Suprapubic skin (tissue), 4 donors: Measurements from ENCODE around the gene ZNF771. TPM values are rescaled to one million over a fixed set of nuclear protein-coding genes. Genes with fewer than 3 reads are reported as not detected.

Experiments
- DNase-seq, 2 donors: peaks; one replicate each; pipeline ENCODE4 v3.0.0-alpha.2; 2019; ENCODE audit warnings: low spot score in 2 of 2
- H3K27ac ChIP-seq: fragments of 200-600 bp; sonication (generic); one replicate; pipeline ENCODE4 v1.5.1; 2019
- H3K27me3 ChIP-seq: fragments of 200-600 bp; sonication (generic); one replicate; pipeline ENCODE4 v1.5.1; 2019
- H3K36me3 ChIP-seq: fragments of 200-600 bp; sonication (generic); one replicate; pipeline ENCODE4 v1.5.1; 2019
- H3K4me1 ChIP-seq: fragments of 200-600 bp; sonication (generic); one replicate; pipeline ENCODE4 v1.5.1; 2019
- H3K4me3 ChIP-seq: fragments of 200-600 bp; sonication (generic); one replicate; pipeline ENCODE4 v1.5.1; 2019; ENCODE audit warnings: mild to moderate bottlenecking
- H3K9me3 ChIP-seq: fragments of 200-600 bp; sonication (generic); one replicate; pipeline ENCODE4 v1.5.1; 2019
- EP300 ChIP-seq: sonication (generic); formaldehyde crosslinking; IDR thresholded peaks from one replicate; pipeline ENCODE4 v1.6.1; 2017; ENCODE audit warnings: antibody characterized with exemption
- POLR2A ChIP-seq, 2 donors: fragments of 450-650 bp; IDR thresholded peaks; one replicate each; pipeline ENCODE4 v1.6.1; 2017; ENCODE audit warnings: antibody characterized with exemption in 2 of 2, mild to moderate bottlenecking in 2 of 2, moderate library complexity in 2 of 2
- POLR2AphosphoS5 ChIP-seq, 3 donors: sonication (generic); formaldehyde crosslinking; IDR thresholded peaks; one replicate each; pipeline ENCODE4 v1.6.1; 2017; ENCODE audit warnings: antibody characterized with exemption in 3 of 3
- WGBS: methylation state at CpG from one replicate; pipeline ENCODE4 v1.1.5; 2018; 5-methylcytosine and 5-hydroxymethylcytosine counted together
- total RNA-seq, 4 donors: library from RNA; depleted of rRNA; stranded (reverse); fragments of >200 nt; gene quantifications; one replicate each; pipeline ENCODE4 v1.1.0, GENCODE V29; 2016
- TF ChIP-seq, protein P1 (sequence below), 2 donors: fragments of 200-600 bp in 1 of 2; fragments of 450-650 bp in 1 of 2; sonication (generic) in 1 of 2; IDR thresholded peaks; one replicate each; pipeline ENCODE4 v1.5.1; 2016 to 2019; ENCODE audit warnings: antibody characterized with exemption in 2 of 2, mild to moderate bottlenecking in 1 of 2, moderate library complexity in 1 of 2

Gene ZNF771
- total RNA-seq, 4 donors from 2014 or later, result 4.9 to 14.3 (median 7.3) TPM

DNA sequence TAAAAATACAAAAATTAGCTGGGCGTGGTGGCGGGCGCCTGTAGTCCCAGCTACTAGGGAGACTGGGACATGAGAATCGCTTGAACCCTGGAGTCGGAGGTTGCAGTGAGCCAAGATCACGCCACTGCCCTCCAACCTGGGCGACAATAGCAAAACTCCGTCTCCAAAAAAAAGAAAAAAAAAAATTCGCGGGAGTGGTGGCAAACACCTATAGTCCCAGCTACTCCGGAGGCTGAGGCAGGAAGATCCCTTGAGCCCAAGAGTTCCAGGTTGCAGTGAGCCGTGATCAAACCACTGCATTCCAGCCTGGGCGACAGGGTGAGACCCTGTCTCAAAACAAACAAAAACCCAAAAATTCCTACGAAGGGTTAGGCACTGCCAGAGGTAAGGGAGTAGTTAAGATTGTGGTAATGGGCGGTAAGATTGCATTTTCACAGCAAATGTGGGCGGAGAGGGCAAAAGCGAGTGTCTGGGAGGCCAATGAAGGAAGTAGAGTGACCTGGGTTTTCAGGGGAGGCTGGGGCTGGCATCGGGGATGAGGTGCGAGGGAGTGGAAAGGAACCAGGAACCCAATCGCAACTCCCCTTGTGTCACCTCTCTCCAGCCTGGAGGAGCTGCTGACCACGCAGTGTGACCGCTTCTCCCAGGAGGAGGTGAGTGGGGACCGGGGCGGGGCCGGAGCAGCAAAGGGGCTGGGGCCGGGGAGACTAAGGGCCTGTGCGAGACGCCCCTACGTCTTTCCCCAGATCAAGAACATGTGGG, 30.2 kb upstream of the ZNF771 start:
- no peaks in the 10 kb centered on the region for H3K36me3 ChIP-seq
- no peak for DNase-seq
- TF ChIP-seq, protein P1, sequence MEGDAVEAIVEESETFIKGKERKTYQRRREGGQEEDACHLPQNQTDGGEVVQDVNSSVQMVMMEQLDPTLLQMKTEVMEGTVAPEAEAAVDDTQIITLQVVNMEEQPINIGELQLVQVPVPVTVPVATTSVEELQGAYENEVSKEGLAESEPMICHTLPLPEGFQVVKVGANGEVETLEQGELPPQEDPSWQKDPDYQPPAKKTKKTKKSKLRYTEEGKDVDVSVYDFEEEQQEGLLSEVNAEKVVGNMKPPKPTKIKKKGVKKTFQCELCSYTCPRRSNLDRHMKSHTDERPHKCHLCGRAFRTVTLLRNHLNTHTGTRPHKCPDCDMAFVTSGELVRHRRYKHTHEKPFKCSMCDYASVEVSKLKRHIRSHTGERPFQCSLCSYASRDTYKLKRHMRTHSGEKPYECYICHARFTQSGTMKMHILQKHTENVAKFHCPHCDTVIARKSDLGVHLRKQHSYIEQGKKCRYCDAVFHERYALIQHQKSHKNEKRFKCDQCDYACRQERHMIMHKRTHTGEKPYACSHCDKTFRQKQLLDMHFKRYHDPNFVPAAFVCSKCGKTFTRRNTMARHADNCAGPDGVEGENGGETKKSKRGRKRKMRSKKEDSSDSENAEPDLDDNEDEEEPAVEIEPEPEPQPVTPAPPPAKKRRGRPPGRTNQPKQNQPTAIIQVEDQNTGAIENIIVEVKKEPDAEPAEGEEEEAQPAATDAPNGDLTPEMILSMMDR (IDR thresholded peaks at IDR 0.05), result no peak
- TF ChIP-seq POLR2AphosphoS5 (IDR thresholded peaks at IDR 0.05), result no peak
- TF ChIP-seq EP300, result no peak
- TF ChIP-seq POLR2A (IDR thresholded peaks at IDR 0.05), result no peak
- peaks cover 22% of the 10 kb centered on the region for H3K4me1 ChIP-seq
- WGBS, result 31% methylated on average over 28 of the region's 29 CpGs
- peak overlapping the region; percentile 99 for H3K27ac ChIP-seq
- H3K27me3 ChIP-seq, result no peaks in the 10 kb centered on the region
- no peaks in the 10 kb centered on the region for H3K9me3 ChIP-seq
- peak overlapping the region; percentile 77 for H3K4me3 ChIP-seq

DNA sequence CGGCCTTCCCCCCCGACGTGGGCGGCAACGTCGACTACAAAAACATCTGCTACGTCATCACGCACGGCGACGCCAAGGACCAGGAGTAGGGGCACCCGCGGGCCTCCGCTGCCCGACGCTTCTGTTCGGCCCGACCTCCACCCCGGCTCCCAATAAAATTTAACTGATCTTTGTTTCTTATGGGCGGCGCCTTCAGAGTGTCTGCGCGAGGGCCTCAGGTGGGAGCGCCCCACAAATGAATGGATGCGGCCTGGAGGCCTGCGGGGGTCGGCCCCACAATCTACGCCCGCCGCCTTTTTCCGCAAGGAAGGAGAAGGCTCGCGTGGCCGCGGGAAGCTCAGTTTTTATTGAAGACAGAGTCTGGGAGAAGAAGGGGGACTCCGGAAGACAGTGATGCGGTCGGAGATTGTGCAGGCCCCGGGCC, 29.6 kb upstream of the ZNF771 start:
- DNase-seq, result peak; percentile 98 to 99
- peak; percentile 35 to 80 (median 69) for TF ChIP-seq POLR2AphosphoS5 (IDR thresholded peaks at IDR 0.05)
- no peak for TF ChIP-seq EP300
- peak in 1 of 2 donors; percentile 69 for TF ChIP-seq POLR2A (IDR thresholded peaks at IDR 0.05)
- TF ChIP-seq, protein P1 (IDR thresholded peaks at IDR 0.05), result no peak
- Histone ChIP-seq H3K9me3 (no peaks in the 10 kb centered on the region), H3K27me3 (no peaks in the 10 kb centered on the region), H3K4me1 (peaks cover 22% of the 10 kb centered on the region), H3K4me3 (peak overlapping the region; percentile 77), H3K27ac (peak overlapping the region; percentile 99), H3K36me3 (no peaks in the 10 kb centered on the region)
- 0% methylated on average over 16 of the region's 39 CpGs for WGBS

DNA sequence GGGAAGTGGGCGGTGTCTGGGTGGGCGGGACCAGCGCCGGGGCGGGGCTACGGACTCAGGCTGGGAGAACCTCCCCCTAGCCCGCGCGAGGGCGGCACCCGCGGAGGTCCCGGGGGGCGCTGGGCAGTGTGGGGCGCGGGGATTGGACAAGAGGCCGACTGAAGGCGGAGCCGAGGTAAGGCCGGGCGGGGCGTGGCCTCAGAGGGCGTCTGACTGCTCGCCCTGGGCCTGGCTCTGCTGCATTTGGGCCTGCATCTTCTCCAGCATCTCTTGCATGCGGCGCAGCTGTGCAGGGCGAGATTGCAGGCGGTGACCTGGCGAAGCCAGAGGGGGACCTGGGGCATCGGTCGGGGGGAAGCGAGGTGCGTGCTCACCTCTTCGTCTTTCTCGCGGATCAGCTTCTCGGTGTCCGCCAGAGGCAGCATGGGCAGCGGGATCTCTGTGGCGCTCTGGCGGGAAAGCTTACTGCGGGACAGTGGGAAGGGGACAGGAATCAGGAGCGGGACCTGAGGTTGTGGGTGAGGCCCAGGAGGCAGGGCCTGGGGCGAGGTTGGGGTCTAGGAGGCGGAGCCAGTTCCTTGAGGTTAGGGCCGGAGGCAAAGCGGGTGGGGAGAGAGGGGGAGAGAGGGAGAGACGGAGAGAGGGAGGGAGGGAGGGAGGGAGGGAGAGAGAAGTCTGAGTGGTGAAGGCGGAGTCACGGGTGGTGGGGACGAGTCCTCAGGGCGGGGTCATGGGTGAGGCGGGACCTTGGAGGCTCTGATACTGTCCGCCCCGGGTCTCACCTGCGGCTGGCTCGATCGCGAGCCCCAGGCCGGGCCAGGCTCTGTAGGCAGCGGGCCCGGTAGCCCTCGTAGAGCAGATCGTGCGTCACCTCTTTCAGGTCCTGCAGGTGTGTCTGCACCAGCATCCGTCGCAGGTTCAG, 28.9 kb upstream of the ZNF771 start:
- H3K9me3 ChIP-seq, result no peaks in the 10 kb centered on the region
- peaks cover 22% of the 10 kb centered on the region for H3K4me1 ChIP-seq
- H3K27ac ChIP-seq, result peak overlapping the region; percentile 99
- peak overlapping the region; percentile 77 for H3K4me3 ChIP-seq
- peak; percentile 99 to 100 for DNase-seq
- TF ChIP-seq POLR2AphosphoS5 (IDR thresholded peaks at IDR 0.05), result peak in 2 of 3 donors; percentile 9 to 77
- TF ChIP-seq, protein P1 (IDR thresholded peaks at IDR 0.05), result no peak
- TF ChIP-seq EP300, result no peak
- TF ChIP-seq POLR2A (IDR thresholded peaks at IDR 0.05), result peak in 1 of 2 donors; percentile 73
- WGBS, result under 1% methylated on average over 37 of the region's 67 CpGs
- no peaks in the 10 kb centered on the region for H3K36me3 ChIP-seq
- H3K27me3 ChIP-seq, result no peaks in the 10 kb centered on the region

DNA sequence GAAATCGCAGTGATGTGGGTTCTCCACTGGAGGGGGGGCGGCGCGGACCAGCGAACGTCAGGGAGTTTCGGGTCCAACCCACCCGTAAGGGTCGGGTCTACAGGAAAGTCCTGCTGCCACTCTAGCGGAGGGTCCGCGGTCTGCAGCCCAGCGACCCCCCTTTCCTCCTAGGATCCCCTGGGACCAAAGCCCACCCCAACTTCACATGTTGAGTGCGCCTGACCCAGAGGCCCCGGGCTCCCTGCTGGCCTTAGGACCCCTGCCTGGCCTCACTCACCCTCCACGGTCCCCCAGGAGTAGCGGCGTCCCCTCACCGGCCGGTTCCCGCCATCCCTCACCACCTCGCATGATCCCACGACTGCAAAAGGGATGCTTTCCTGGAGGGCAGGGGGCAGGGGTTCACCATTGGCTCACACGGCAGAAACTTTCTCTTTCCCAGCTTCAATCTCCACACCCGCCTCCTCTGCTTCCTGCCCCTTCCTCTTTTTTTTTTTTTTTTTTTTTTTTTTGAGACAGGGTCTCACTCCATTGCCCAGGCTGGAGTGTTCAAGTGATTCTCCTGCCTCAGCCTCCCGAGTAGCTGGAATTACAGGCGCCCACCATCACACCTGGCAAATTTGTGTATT, 28.1 kb upstream of the ZNF771 start:
- Histone ChIP-seq H3K4me3 (peak overlapping the region; percentile 77), H3K36me3 (no peaks in the 10 kb centered on the region), H3K4me1 (peaks cover 22% of the 10 kb centered on the region), H3K27me3 (no peaks in the 10 kb centered on the region), H3K9me3 (no peaks in the 10 kb centered on the region), H3K27ac (peak overlapping the region; percentile 99)
- DNase-seq, result no peak
- TF ChIP-seq POLR2A (IDR thresholded peaks at IDR 0.05) (no peak), EP300 (no peak), POLR2AphosphoS5 (IDR thresholded peaks at IDR 0.05) (no peak)
- TF ChIP-seq, protein P1 (IDR thresholded peaks at IDR 0.05), result no peak
- 58% methylated on average over 14 of the region's 27 CpGs for WGBS
